Duodenal mucosa (tissue), 2 donors: ENCODE measurements around the gene KTI12.
"Not testable (repeated sequence)": the region's sequence is repeated elsewhere in the genome, so short reads cannot be mapped to it uniquely, and the experiment has no call there.

Experiments used
- H3K27ac ChIP-seq: one replicate; pipeline ENCODE4 v1.7.0; 2013; ENCODE audit warnings: low read depth, low read length
- H3K27me3 ChIP-seq, 2 donors: one replicate each; pipeline ENCODE4 v1.7.0; 2013; ENCODE audit warnings: low read length in 2 of 2, control low read depth in 1 of 2; ENCODE audit not compliant: insufficient read depth in 2 of 2, control insufficient read depth in 1 of 2
- H3K36me3 ChIP-seq, 2 donors: one replicate each; pipeline ENCODE4 v1.7.0; 2013; ENCODE audit warnings: low read length in 2 of 2, control low read depth in 1 of 2; ENCODE audit not compliant: insufficient read depth in 2 of 2, control insufficient read depth in 1 of 2
- H3K4me1 ChIP-seq, 2 donors: one replicate each; pipeline ENCODE4 v1.7.0; 2013; ENCODE audit warnings: low read length in 2 of 2, control low read depth in 1 of 2; ENCODE audit not compliant: insufficient read depth in 2 of 2, control insufficient read depth in 1 of 2
- H3K4me3 ChIP-seq, 2 donors: one replicate each; pipeline ENCODE4 v1.7.0; 2013; ENCODE audit warnings: low read length in 2 of 2, low read depth in 1 of 2
- H3K9ac ChIP-seq, 2 donors: one replicate each; pipeline ENCODE4 v1.7.0; 2013; ENCODE audit warnings: low read length in 2 of 2, low read depth in 1 of 2
- H3K9me3 ChIP-seq, 2 donors: one replicate each; pipeline ENCODE4 v1.7.0; 2013; ENCODE audit warnings: low read length in 2 of 2, control low read depth in 1 of 2; ENCODE audit not compliant: control insufficient read depth in 1 of 2

Gene KTI12

GRCh38 chr1:52008071-52008809 is 25.4 kb downstream of the KTI12 start:
- Histone ChIP-seq H3K9ac (no peak overlapping the region), H3K4me3 (no peak overlapping the region), H3K9me3 (no peaks in the 10 kb centered on the region), H3K27me3 (peaks cover 0 to 3% of the 10 kb centered on the region in 2 donors), H3K27ac (no peak overlapping the region), H3K36me3 (no peaks in the 10 kb centered on the region), H3K4me1 (peaks cover 0 to 5% of the 10 kb centered on the region in 2 donors)

GRCh38 chr1:52007215-52008002 is 26.2 kb downstream of the KTI12 start:
- Histone ChIP-seq H3K4me3 (no peak overlapping the region), H3K4me1 (peaks cover 0 to 5% of the 10 kb centered on the region in 2 donors), H3K9me3 (no peaks in the 10 kb centered on the region), H3K27me3 (peaks cover 0 to 3% of the 10 kb centered on the region in 2 donors), H3K27ac (no peak overlapping the region), H3K36me3 (no peaks in the 10 kb centered on the region), H3K9ac (no peak overlapping the region)

DNA sequence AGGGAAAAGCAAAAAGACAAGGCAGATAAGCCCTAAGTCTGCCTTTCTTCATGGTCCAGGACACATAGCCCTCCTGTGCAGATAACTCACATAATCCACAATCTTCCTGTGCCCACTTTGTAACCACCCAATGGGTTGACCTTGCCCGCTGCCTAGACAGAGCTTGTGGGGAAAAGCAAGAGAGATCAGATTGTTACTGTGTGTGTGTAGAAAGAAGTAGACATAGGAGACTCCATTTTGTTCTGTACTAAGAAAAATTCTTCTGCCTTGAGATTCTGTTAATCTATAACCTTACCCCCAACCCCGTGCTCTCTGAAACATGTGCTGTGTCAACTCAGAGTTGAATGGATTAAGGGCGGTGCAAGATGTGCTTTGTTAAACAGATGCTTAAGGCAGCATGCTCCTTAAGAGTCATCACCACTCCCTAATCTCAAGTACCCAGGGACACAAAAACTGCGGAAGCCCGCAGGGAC is 27.5 kb downstream of the KTI12 start:
- H3K36me3 ChIP-seq, H3K27me3 ChIP-seq, H3K4me3 ChIP-seq, H3K9ac ChIP-seq, H3K4me1 ChIP-seq, H3K27ac ChIP-seq, H3K9me3 ChIP-seq: not testable (repeated sequence)

DNA sequence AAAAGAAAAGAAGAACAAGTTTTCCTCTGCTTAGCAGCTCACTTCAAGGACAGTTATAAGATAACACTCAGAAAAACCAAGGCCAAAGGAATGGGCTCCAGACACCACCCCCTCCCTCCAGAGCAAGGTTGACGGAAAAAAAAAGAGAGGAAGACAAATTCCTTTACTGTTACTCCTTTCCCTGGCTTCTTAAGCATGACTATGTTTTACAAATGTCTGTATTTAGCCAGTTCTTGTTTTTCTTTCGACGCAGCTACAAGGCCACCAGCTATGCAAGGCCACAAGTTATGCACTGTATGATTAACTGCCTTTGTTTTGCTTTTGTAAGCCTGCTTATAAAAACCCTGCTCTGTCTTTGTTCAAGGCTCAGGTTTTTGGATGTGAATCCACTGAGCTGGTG is 28.1 kb downstream of the KTI12 start:
- not testable (repeated sequence) for H3K4me3 ChIP-seq, H3K27ac ChIP-seq, H3K9me3 ChIP-seq, H3K36me3 ChIP-seq, H3K27me3 ChIP-seq, H3K9ac ChIP-seq, H3K4me1 ChIP-seq

- peaks cover 0 to 5% of the 10 kb centered on the region in 2 donors for H3K4me1 ChIP-seq
- H3K9ac ChIP-seq: no peak overlapping the region
- no peak overlapping the region for H3K27ac ChIP-seq
- H3K27me3 ChIP-seq: peaks cover 0 to 3% of the 10 kb centered on the region in 2 donors
- no peaks in the 10 kb centered on the region for H3K36me3 ChIP-seq
- H3K4me3 ChIP-seq: no peak overlapping the region
- no peaks in the 10 kb centered on the region for H3K9me3 ChIP-seq
Measured at GRCh38 chr1:52003877-52004276, 29.7 kb downstream of the KTI12 start.

DNA sequence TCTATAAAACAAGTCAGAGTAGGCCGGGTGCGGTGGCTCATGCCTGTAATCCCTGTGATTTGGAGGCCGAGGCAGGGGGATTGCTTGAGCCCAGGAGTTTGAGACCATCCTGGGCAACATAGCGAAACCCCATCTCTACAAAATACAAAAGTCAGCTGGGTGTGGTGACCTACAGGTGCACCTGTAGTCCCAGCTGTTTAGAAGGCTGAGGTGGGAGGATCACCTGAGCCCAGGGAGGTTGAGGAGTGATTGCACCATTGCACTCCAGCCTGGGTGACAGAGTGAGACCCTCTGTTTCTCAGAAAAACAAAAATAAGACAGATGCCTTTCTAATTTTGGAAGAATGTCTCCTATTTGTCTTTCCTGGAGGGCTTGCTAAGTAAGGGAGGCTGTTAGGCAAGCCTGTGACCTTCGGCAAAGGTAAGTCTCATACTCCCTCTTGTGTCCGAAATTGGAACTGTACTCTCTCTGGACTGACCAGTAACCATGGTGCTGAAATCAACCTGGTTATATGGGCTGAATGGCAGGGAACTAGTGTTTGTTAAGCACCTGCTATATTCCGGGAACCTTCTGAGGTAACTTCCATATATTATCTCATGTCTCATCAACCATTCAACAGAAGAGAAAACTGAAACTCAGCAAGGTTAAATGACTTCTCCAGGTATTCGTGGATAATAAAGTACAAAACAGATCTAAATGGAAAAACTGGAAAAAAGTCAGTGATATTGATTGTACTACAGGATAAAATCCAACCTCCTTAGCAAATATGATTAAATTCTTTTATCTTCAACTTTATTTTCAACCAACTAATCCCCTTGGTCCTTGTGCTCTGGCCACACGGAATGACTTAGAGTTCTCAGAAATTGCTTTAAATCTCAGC is 31.3 kb downstream of the KTI12 start:
- Histone ChIP-seq H3K27me3 (peaks cover 3 to 5% of the 10 kb centered on the region in 2 donors), H3K27ac (no peak overlapping the region), H3K36me3 (no peaks in the 10 kb centered on the region), H3K9me3 (no peaks in the 10 kb centered on the region), H3K4me3 (no peak overlapping the region), H3K4me1 (peaks cover 0 to 3% of the 10 kb centered on the region in 2 donors), H3K9ac (no peak overlapping the region)

DNA sequence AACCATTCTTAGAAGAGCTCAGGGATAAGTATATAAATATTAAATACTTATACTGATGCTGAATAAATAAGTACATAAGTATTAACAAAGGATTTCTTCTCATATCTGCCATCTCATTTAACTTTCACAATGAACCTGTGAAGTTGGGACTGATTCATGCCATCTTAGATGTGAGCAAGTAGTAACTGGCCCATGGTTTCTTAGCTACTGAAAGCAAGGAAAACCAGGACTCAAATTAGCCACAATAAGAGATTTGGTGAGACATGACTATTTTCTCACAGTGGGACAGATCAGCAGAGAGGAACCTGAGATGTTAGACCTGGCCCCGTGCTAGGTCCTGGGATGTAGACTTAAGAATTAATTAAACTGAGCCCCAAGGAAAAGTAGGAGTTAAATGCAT is 34.9 kb downstream of the KTI12 start:
- Histone ChIP-seq H3K9ac (no peak overlapping the region), H3K36me3 (no peaks in the 10 kb centered on the region), H3K27me3 (peaks cover 0 to 5% of the 10 kb centered on the region in 2 donors), H3K4me3 (no peak overlapping the region), H3K4me1 (no peaks in the 10 kb centered on the region), H3K9me3 (no peaks in the 10 kb centered on the region), H3K27ac (no peak overlapping the region)

- Histone ChIP-seq H3K9ac (no peak overlapping the region), H3K36me3 (no peaks in the 10 kb centered on the region), H3K27me3 (peaks cover 0 to 6% of the 10 kb centered on the region in 2 donors), H3K4me3 (no peak overlapping the region), H3K4me1 (no peaks in the 10 kb centered on the region), H3K9me3 (no peaks in the 10 kb centered on the region), H3K27ac (no peak overlapping the region)
Measured at GRCh38 chr1:51997974-51998382, 35.6 kb downstream of the KTI12 start.

- H3K27ac ChIP-seq: no peak within 1 kb of the TSS
- peak within 1 kb of the TSS; percentile 14 to 56 for H3K4me3 ChIP-seq
- no peak within 1 kb of the TSS for H3K9ac ChIP-seq
- H3K9me3 ChIP-seq: no peaks in the 10 kb centered on the region
- no peaks in the 10 kb centered on the region for H3K36me3 ChIP-seq
- H3K4me1 ChIP-seq: no peaks in the 10 kb centered on the region
- peaks cover 12 to 23% of the 10 kb centered on the region in 2 donors for H3K27me3 ChIP-seq
Measured at GRCh38 chr1:51990478-51990965, 43.1 kb downstream of the KTI12 start, which contains the start of gene RAB3B. Gene RAB3B (minus strand): TSS chr1:51990700. CDS start chr1:51977117, 13,583 bp downstream.
